GM12891 (cell line): Measurements from ENCODE around the gene NSD2.
"Not testable (repeated sequence)": the region's sequence is repeated elsewhere in the genome, so short reads cannot be mapped to it uniquely, and the experiment has no call there.

Experiments
- DNase-seq: peaks from one replicate; pipeline ENCODE4 v3.0.0; 2011; ENCODE audit warnings: low spot score; ENCODE audit not compliant: insufficient read length
- FAIRE-seq: peaks from 2 replicates; lab custom pipeline; 2011; peaks lifted over from hg19 to GRCh38; lab: Jason Lieb, UNC
- PAX5 ChIP-seq: IDR thresholded peaks from 2 replicates; pipeline ENCODE4 v1.6.1; 2011; ENCODE audit warnings: low read length, moderate library complexity, mild to moderate bottlenecking; ENCODE audit not compliant: insufficient read depth, severe bottlenecking
- POLR2A ChIP-seq: IDR thresholded peaks from 2 replicates; pipeline ENCODE4 v1.6.1; 2011; ENCODE audit warnings: low read depth, low read length, control low read depth
- POLR2AphosphoS5 ChIP-seq: IDR thresholded peaks from 2 replicates; pipeline ENCODE4 v1.6.1; 2011; ENCODE audit warnings: low read depth, low read length, control low read depth
- POU2F2 ChIP-seq: IDR thresholded peaks from 2 replicates; pipeline ENCODE4 v1.6.1; 2011; ENCODE audit warnings: low read depth, mild to moderate bottlenecking, control low read depth, low read length, moderate library complexity
- SPI1 ChIP-seq: IDR thresholded peaks from 2 replicates; pipeline ENCODE4 v1.6.1; 2011; ENCODE audit warnings: low read depth, low read length, control low read depth
- TAF1 ChIP-seq: IDR thresholded peaks from 2 replicates; pipeline ENCODE4 v1.6.1; 2011; ENCODE audit warnings: low read depth, low read length, control low read depth

The NSD2 gene

GRCh38 chr4:1831331-1831730 lies 39.9 kb upstream of the NSD2 start:
- FAIRE-seq (no peak), DNase-seq (no peak)
- TF ChIP-seq TAF1: no peak
- no peak for TF ChIP-seq POLR2AphosphoS5
- TF ChIP-seq SPI1: no peak
- TF ChIP-seq PAX5: no peak
- no peak for TF ChIP-seq POU2F2
- TF ChIP-seq POLR2A: no peak

- DNase-seq (no peak), FAIRE-seq (no peak)
- TF ChIP-seq POLR2AphosphoS5 (no peak), SPI1 (no peak), POU2F2 (no peak), TAF1 (no peak), PAX5 (no peak), POLR2A (no peak)
These were observed 38.5 kb upstream of the NSD2 start for GRCh38 chr4:1832690-1833089.

GRCh38 chr4:1833307-1834046 lies 37.7 kb upstream of the NSD2 start:
- DNase-seq (no peak), FAIRE-seq (no peak)
- TF ChIP-seq POU2F2 (no peak), POLR2A (no peak), TAF1 (no peak), PAX5 (no peak), SPI1 (no peak), POLR2AphosphoS5 (no peak)

GRCh38 chr4:1834047-1834775 lies 37.0 kb upstream of the NSD2 start:
- FAIRE-seq: peak; percentile 98
- TF ChIP-seq PAX5 (no peak), POLR2AphosphoS5 (peak; percentile 60; the same call in 1 of the 2 replicates)
- DNase-seq: peak; percentile 75

- FAIRE-seq, DNase-seq: not testable (repeated sequence)
These were observed 35.4 kb upstream of the NSD2 start for GRCh38 chr4:1835836-1836235.

GRCh38 chr4:1836650-1837049 lies 34.5 kb upstream of the NSD2 start:
- no peak for DNase-seq
- no peak for FAIRE-seq
- TF ChIP-seq TAF1: no peak
- no peak for TF ChIP-seq POLR2AphosphoS5
- TF ChIP-seq PAX5: no peak
- TF ChIP-seq POLR2A: no peak
- no peak for TF ChIP-seq POU2F2
- TF ChIP-seq SPI1: no peak

GRCh38 chr4:1837069-1837468 lies 34.1 kb upstream of the NSD2 start:
- TF ChIP-seq POLR2A (no peak), POU2F2 (no peak), PAX5 (no peak), TAF1 (no peak), POLR2AphosphoS5 (no peak), SPI1 (no peak)
- DNase-seq (no peak), FAIRE-seq (no peak)

- FAIRE-seq (no peak), DNase-seq (no peak)
- TF ChIP-seq PAX5: no peak
- TF ChIP-seq POLR2AphosphoS5: no peak
- TF ChIP-seq POLR2A: no peak
- no peak for TF ChIP-seq TAF1
- TF ChIP-seq POU2F2: no peak
- no peak for TF ChIP-seq SPI1
These were observed 31.9 kb upstream of the NSD2 start for GRCh38 chr4:1839282-1839681.

GRCh38 chr4:1841201-1841886 lies 29.8 kb upstream of the NSD2 start:
- DNase-seq (no peak), FAIRE-seq (no peak)
- TF ChIP-seq POU2F2 (no peak), POLR2AphosphoS5 (no peak), PAX5 (no peak), POLR2A (no peak), SPI1 (no peak)
